Esophagus squamous epithelium (tissue), 4 donors: ENCODE results near the gene CFAP92.

Source experiments
- CTCF ChIP-seq, 6 experiments: fragments of 450-650 bp in 4 of 6; fragments of 200-600 bp in 2 of 6; sonication (generic) in 2 of 6; IDR thresholded peaks; one replicate each; pipeline ENCODE4 v1.5.1; 2016 to 2019; ENCODE audit warnings: antibody characterized with exemption in 6 of 6, mild to moderate bottlenecking in 4 of 6, moderate library complexity in 4 of 6
- POLR2A ChIP-seq, 4 donors: fragments of 450-650 bp; IDR thresholded peaks; one replicate each; pipeline ENCODE4 v1.6.1; 2017; ENCODE audit warnings: antibody characterized with exemption in 4 of 4, mild to moderate bottlenecking in 4 of 4, moderate library complexity in 3 of 4

GRCh38 chr3:128965818-128966217 lies 28.1 kb downstream of the CFAP92 start:
- no peak for TF ChIP-seq CTCF (IDR thresholded peaks at IDR 0.05)
- no peak for TF ChIP-seq POLR2A (IDR thresholded peaks at IDR 0.05)
